ENCODE measurements around the gene RGCC.

RGCC gene

GRCh38 chr13:41495044-41495443, 37.7 kb downstream of the RGCC start:
- H3K4me1 ChIP-seq (ENCODE audit: control insufficient read depth, insufficient read depth, low read length), result no peaks in the 10 kb centered on the region
- POLR2A ChIA-PET, result no interaction called here

GRCh38 chr13:41496420-41497234, 39.3 kb downstream of the RGCC start:
- H3K27ac ChIP-seq (ENCODE audit: extremely low read depth, low read depth, low read length), result no peak overlapping the region
- H3K36me3 ChIP-seq (ENCODE audit: control insufficient read depth in 2 of 2, insufficient read depth in 1 of 2, low read length in 2 of 2), result no peaks in the 10 kb centered on the region
- ChIA-PET POLR2A (no interaction called here), CTCF (interaction anchor here (1.8 kb wide), 1 partner anchor 9 kb away, joined by 6 read pairs; no protein-coding TSS in a partner anchor)
- H3K4me3 ChIP-seq (ENCODE audit: low read depth, low read length), result no peak overlapping the region
- H3K9me3 ChIP-seq (ENCODE audit: control insufficient read depth, insufficient read depth, low read depth, low read length), result no peaks in the 10 kb centered on the region
- TF ChIP-seq ZXDB (tag by site-specific recombination; IDR thresholded peaks at IDR 0.05), result no peak
- TF ChIP-seq INSM2 (tag by site-specific recombination; IDR thresholded peaks at IDR 0.05), result no peak
- no peak for TF ChIP-seq GLIS1 (tag by site-specific recombination; IDR thresholded peaks at IDR 0.05)
- no peak for TF ChIP-seq ZNF274 (IDR thresholded peaks at IDR 0.05; ENCODE audit: low read length)
- no peak for TF ChIP-seq ZNF274 (tag by site-specific recombination; IDR thresholded peaks at IDR 0.05; ENCODE audit: borderline replicate concordance)
- no peak for TF ChIP-seq SETDB1 (IDR thresholded peaks at IDR 0.05; ENCODE audit: insufficient read length, low read length)
- no peak for TF ChIP-seq ZBTB10 (tag by site-specific recombination; IDR thresholded peaks at IDR 0.05)
- no peak for TF ChIP-seq ZNF514 (tag by site-specific recombination; IDR thresholded peaks at IDR 0.05)
- TF ChIP-seq ZNF169 (tag by site-specific recombination; IDR thresholded peaks at IDR 0.05), result no peak
- TF ChIP-seq CTCF (tag by site-specific recombination; IDR thresholded peaks at IDR 0.05), result no peak
- no peak for TF ChIP-seq ELK4 (IDR thresholded peaks at IDR 0.05; ENCODE audit: borderline replicate concordance, low read depth, low read length)
- TF ChIP-seq ZNF16 (tag by site-specific recombination; IDR thresholded peaks at IDR 0.05; ENCODE audit: low read depth), result no peak
- no peak for TF ChIP-seq ZNF488 (tag by site-specific recombination; IDR thresholded peaks at IDR 0.05)
- no peak for TF ChIP-seq ZNF701 (tag by site-specific recombination; IDR thresholded peaks at IDR 0.05)
- TF ChIP-seq ZFP41 (tag by site-specific recombination; IDR thresholded peaks at IDR 0.05; ENCODE audit: borderline replicate concordance), result no peak
- TF ChIP-seq ZNF362 (tag by site-specific recombination; IDR thresholded peaks at IDR 0.05), result no peak
- no peak for TF ChIP-seq ZNF112 (tag by site-specific recombination; IDR thresholded peaks at IDR 0.05)
- no peak for TF ChIP-seq SCRT1 (tag by site-specific recombination; IDR thresholded peaks at IDR 0.05; ENCODE audit: borderline replicate concordance)
- no peak for TF ChIP-seq ZBTB48 (tag by site-specific recombination; IDR thresholded peaks at IDR 0.05)
- no peaks in the 10 kb centered on the region for H3K4me1 ChIP-seq (ENCODE audit: control insufficient read depth, insufficient read depth, low read length)

More at GRCh38 chr13:41495044-41495443, 37.7 kb downstream of the RGCC start:
- no peak for TF ChIP-seq ZBTB1 (tag by site-specific recombination; IDR thresholded peaks at IDR 0.05)
- no peak for TF ChIP-seq FEZF1 (tag by site-specific recombination; IDR thresholded peaks at IDR 0.05)
- no peak for TF ChIP-seq ZNF223 (tag by site-specific recombination; IDR thresholded peaks at IDR 0.05)
- no peak for TF ChIP-seq ZNF37A (tag by site-specific recombination; IDR thresholded peaks at IDR 0.05)
- H3K4me3 ChIP-seq (ENCODE audit: low read depth, low read length), result no peak overlapping the region
- no peaks in the 10 kb centered on the region for H3K36me3 ChIP-seq (ENCODE audit: control insufficient read depth in 2 of 2, insufficient read depth in 1 of 2, low read length in 2 of 2)
- no peaks in the 10 kb centered on the region for H3K9me3 ChIP-seq (ENCODE audit: control insufficient read depth, insufficient read depth, low read depth, low read length)
- no peak overlapping the region for H3K27ac ChIP-seq (ENCODE audit: extremely low read depth, low read depth, low read length)
- CTCF ChIA-PET, result no interaction called here

Measured in HEK293 (cell line).